Bronchial epithelial cell (primary cell): Measurements from ENCODE around the gene MYO9A. TPM values are rescaled to one million over a fixed set of nuclear protein-coding genes. Genes with fewer than 3 reads are reported as not detected.

Experiments
- DNase-seq: peaks from one replicate; pipeline ENCODE4 v3.0.0-alpha.2; 2010; ENCODE audit warnings: low read depth
- FAIRE-seq: peaks from 2 replicates; lab custom pipeline; 2011; peaks lifted over from hg19 to GRCh38; lab: Jason Lieb, UNC
- H3K27me3 ChIP-seq: 2 replicates; pipeline ENCODE4 v1.5.1; 2011; ENCODE audit warnings: low read length; ENCODE audit not compliant: control insufficient read depth, insufficient read depth
- H3K36me3 ChIP-seq: 2 replicates; pipeline ENCODE4 v1.5.1; 2011; ENCODE audit warnings: low read length; ENCODE audit not compliant: control insufficient read depth, insufficient read depth
- H3K4me3 ChIP-seq: 2 replicates; pipeline ENCODE4 v1.5.1; 2011; ENCODE audit warnings: mild to moderate bottlenecking, low read depth, low read length, control low read depth
- CTCF ChIP-seq: IDR thresholded peaks from 2 replicates; pipeline ENCODE4 v1.5.1; 2011; ENCODE audit warnings: mild to moderate bottlenecking, moderate library complexity, low read length, control low read depth, inconsistent platforms; ENCODE audit not compliant: insufficient read depth, severe bottlenecking
- total RNA-seq: library from RNA; depleted of rRNA; stranded (reverse); fragments of >200 nt; gene quantifications from 2 replicates; pipeline ENCODE4 v1.2.1, GENCODE V29; 2014

The MYO9A gene
- total RNA-seq, 1 donor from 2014 or later = 29.7 TPM

DNA sequence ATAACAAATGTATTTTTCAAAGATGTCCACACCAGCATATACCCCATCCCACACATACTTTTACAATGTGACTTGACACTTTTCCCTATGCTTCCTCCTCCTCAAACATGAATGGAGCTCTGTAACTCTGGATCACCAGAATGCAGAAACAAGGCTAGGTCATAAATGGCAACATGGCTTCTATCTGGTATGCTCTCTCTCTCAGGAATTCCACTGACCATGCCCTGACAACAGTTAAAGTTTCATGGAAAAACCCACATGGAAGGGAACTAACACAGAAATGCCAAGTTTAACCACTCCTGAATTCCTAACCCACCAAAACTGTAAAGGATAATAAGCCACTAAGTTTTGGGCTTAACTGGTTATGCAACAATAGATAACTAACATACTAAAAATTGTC is 19.9 kb downstream of the MYO9A start:
- no peak for DNase-seq
- Histone ChIP-seq H3K27me3 (no peaks in the 10 kb centered on the region), H3K4me3 (no peak overlapping the region), H3K36me3 (no peaks in the 10 kb centered on the region)
- no peak for FAIRE-seq
- TF ChIP-seq CTCF = no peak

GRCh38 chr15:72096796-72097195 is 21.2 kb downstream of the MYO9A start:
- FAIRE-seq (no peak), DNase-seq (no peak)
- H3K36me3 ChIP-seq = no peaks in the 10 kb centered on the region
- no peak for TF ChIP-seq CTCF
- no peak overlapping the region for H3K4me3 ChIP-seq
- no peaks in the 10 kb centered on the region for H3K27me3 ChIP-seq

DNA sequence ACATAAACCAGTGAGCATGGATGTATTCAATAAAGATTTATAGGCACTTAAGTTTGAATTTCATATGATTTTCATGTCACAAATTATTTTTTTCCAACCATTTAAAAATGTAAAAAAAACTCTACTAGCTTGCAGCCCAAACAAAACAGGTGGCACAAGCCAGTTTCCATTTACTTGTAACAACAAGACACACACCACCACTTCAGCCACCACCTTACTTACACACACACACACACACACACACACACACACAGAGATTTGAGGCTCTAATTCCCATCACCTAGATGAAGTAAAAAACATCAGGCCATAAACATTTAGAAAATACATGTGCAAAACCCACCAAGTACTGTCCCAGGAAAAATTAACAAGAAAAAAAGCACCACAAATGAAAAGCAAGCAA is 25.3 kb downstream of the MYO9A start:
- no peak for TF ChIP-seq CTCF
- FAIRE-seq = no peak

DNA sequence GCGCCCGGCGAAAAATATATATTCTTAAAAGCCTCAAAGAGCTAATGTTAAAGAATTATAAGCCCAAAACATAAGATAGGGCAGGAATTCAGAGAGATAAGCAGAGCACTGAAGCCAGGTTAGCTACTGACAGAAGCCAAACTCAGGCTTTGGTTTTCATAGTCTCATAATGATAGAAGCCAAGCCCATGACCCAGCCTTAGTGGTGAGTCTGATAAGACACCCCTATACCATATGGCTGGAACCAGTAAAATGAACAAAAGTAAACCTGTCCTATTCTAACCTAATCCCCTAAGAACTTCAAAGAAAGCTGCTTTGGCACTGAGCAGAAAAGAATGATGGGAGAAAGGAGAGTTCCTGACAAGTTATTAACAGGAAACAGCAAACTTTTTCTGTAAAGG is 25.9 kb downstream of the MYO9A start:
- DNase-seq (no peak), FAIRE-seq (no peak)
- Histone ChIP-seq H3K27me3 (no peaks in the 10 kb centered on the region), H3K4me3 (no peak overlapping the region), H3K36me3 (no peaks in the 10 kb centered on the region)
- no peak for TF ChIP-seq CTCF

More for the DNA sequence above, 25.3 kb downstream of the MYO9A start:
- Histone ChIP-seq H3K27me3 (no peaks in the 10 kb centered on the region), H3K4me3 (no peak overlapping the region), H3K36me3 (no peaks in the 10 kb centered on the region)
- DNase-seq = no peak

DNA sequence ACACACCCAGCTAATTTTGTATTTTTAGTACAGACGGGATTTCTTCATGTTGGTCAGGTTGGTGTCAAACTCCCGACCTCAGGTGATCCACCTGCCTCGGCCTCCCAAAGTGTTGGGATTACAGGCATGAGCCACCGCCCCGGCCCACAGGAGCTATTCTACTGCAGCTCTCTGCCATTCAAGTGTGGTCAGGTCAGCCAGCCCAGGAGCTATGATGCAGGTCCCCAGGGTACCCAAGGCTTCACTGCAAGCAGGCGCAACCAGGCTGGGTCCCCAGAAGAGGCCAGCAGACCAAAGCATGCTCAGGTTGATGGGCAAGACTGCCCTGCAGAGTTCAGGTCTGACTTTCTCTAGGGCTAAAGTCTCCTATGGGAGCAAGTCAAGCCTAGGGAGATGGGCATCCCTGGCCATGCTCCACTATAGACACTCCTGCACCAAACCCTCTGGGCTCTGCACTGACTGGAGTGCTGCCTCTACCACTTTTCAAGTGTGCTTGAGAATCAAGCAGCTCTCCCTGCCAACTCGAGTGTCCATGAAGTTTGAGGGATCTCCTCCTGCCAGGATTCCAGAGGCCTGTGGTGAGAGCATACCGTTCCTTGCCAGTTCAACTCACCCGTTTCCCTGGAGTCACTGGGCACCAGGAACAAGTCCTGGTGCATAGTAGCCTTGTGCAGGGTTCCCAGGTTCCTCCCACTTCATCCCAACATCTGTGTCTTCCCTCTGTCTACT is 30.9 kb downstream of the MYO9A start:
- DNase-seq (no peak), FAIRE-seq (no peak)
- no peak for TF ChIP-seq CTCF

DNA sequence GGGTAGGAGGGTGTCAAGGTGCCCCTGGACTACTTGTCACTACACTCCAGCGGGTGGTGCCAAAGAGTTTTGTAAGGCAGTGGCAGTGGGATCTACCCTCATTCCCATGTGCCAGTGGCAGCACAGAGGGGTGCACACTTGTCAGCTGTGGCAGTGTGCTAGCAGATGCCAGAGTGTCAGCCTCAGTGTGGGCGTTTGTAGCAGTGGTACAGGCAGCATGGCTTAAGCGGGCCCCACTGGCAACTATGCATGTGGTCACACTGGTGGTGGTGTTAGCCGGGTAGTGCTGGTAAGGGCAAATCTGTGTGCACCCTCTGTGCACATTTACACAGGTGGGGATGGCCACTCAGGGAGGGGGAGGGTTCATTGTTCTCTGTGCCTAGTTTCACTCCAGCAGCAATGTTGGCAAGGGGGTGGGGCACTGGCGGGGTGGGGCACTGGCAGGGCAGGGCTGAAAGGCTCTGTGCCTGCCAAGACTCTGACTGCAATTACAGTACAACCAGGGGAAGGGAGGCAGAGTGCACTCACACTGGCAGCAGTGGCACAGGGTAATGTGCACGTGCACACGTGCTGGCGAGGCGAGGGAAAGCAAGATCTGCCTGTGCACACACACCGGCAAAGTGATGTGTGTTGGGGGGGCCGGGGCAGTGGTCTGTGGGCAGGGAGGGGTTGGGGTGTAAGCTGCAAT is 31.8 kb downstream of the MYO9A start:
- H3K4me3 ChIP-seq = no peak overlapping the region
- H3K36me3 ChIP-seq = no peaks in the 10 kb centered on the region
- DNase-seq = no peak
- FAIRE-seq = peak; percentile 73
- no peaks in the 10 kb centered on the region for H3K27me3 ChIP-seq
- TF ChIP-seq CTCF = no peak

More for the DNA sequence above, 30.9 kb downstream of the MYO9A start:
- Histone ChIP-seq H3K4me3 (no peak overlapping the region), H3K27me3 (no peaks in the 10 kb centered on the region), H3K36me3 (no peaks in the 10 kb centered on the region)
